ENCODE data around the gene ARHGAP42. TPM values are rescaled to one million over a fixed set of nuclear protein-coding genes. Genes with fewer than 3 reads are reported as not detected.

Gene ARHGAP42
- total RNA-seq, 1 donor from 2014 or later, result 21.6 TPM

- Mint-ChIP-seq H3K4me1 (peaks cover 7% of the 10 kb centered on the region), H3K36me3 (ENCODE audit: low read depth) (peaks cover 21% of the 10 kb centered on the region), H3K27me3 (ENCODE audit: low read depth) (no peaks in the 10 kb centered on the region), H3K4me3 (no peak overlapping the region), H3K9me3 (peaks cover 17% of the 10 kb centered on the region), H3K27ac (ENCODE audit: unreplicated experiment) (no peak overlapping the region)
- no peak for DNase-seq (ENCODE audit: low read depth, low spot score)
- TF ChIP-seq, protein P1, sequence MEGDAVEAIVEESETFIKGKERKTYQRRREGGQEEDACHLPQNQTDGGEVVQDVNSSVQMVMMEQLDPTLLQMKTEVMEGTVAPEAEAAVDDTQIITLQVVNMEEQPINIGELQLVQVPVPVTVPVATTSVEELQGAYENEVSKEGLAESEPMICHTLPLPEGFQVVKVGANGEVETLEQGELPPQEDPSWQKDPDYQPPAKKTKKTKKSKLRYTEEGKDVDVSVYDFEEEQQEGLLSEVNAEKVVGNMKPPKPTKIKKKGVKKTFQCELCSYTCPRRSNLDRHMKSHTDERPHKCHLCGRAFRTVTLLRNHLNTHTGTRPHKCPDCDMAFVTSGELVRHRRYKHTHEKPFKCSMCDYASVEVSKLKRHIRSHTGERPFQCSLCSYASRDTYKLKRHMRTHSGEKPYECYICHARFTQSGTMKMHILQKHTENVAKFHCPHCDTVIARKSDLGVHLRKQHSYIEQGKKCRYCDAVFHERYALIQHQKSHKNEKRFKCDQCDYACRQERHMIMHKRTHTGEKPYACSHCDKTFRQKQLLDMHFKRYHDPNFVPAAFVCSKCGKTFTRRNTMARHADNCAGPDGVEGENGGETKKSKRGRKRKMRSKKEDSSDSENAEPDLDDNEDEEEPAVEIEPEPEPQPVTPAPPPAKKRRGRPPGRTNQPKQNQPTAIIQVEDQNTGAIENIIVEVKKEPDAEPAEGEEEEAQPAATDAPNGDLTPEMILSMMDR (conservative IDR thresholded peaks at IDR 0.05), result no peak
Observed at GRCh38 chr11:100883830-100884229, 196.7 kb downstream of the ARHGAP42 start.

GRCh38 chr11:100887659-100888058 lies 200.6 kb downstream of the ARHGAP42 start:
- Mint-ChIP-seq H3K27ac (ENCODE audit: unreplicated experiment) (no peak overlapping the region), H3K27me3 (ENCODE audit: low read depth) (no peaks in the 10 kb centered on the region), H3K9me3 (no peaks in the 10 kb centered on the region), H3K4me3 (no peak overlapping the region), H3K36me3 (ENCODE audit: low read depth) (peaks cover under 1% of the 10 kb centered on the region), H3K4me1 (peaks cover 12% of the 10 kb centered on the region)
- TF ChIP-seq, protein P1 (conservative IDR thresholded peaks at IDR 0.05), result no peak
- DNase-seq (ENCODE audit: low read depth, low spot score), result no peak

GRCh38 chr11:100888836-100889235 lies 201.7 kb downstream of the ARHGAP42 start:
- no peak overlapping the region for H3K27ac Mint-ChIP-seq (ENCODE audit: unreplicated experiment)
- no peak for DNase-seq (ENCODE audit: low read depth, low spot score)
- H3K36me3 Mint-ChIP-seq (ENCODE audit: low read depth), result no peaks in the 10 kb centered on the region
- TF ChIP-seq, protein P1 (conservative IDR thresholded peaks at IDR 0.05), result no peak
- H3K4me1 Mint-ChIP-seq, result peaks cover 12% of the 10 kb centered on the region
- no peaks in the 10 kb centered on the region for H3K27me3 Mint-ChIP-seq (ENCODE audit: low read depth)
- no peaks in the 10 kb centered on the region for H3K9me3 Mint-ChIP-seq
- H3K4me3 Mint-ChIP-seq, result no peak overlapping the region

DNA sequence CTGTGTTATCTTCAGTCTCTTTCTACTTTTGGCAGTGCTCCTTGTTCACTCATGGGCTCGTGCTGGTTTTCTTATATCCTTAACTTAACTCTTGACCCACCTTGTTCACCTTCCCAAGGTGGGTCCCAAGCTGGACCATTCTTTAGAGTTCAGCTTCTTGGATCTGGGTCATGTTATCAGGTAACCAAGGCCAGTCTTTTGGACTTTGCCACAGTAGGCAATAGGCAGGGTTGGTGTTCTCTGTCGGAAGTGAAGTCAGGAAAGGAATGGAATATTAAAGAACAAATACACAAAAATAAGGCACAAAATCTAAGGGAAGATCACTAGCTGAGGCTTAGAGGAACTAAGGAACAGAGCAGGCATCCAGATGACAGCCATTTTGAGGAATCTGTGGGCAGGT lies 202.7 kb downstream of the ARHGAP42 start:
- no peak overlapping the region for H3K4me3 Mint-ChIP-seq

DNA sequence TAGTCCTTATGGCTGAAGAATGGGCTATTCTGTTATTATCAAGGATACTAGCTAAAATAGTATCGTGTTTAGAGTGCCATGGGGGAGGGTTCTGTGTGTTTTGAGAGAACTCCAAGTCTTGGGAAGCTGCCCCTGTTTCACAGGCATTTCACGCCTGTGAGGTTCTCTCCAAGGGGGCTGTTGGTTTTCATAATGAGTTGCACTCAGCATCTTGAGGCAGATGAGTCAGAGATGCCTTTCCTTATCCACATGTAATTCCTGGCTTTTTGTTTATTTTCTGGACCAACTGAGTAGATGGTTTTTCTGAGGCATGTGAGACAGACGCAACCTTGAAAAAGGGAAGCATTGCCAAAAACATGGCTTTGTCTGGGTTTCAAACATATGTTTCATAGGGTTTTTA lies 203.7 kb downstream of the ARHGAP42 start:
- Mint-ChIP-seq H3K9me3 (no peaks in the 10 kb centered on the region), H3K36me3 (ENCODE audit: low read depth) (no peaks in the 10 kb centered on the region), H3K4me3 (no peak overlapping the region), H3K27ac (ENCODE audit: unreplicated experiment) (no peak overlapping the region), H3K4me1 (peaks cover 12% of the 10 kb centered on the region), H3K27me3 (ENCODE audit: low read depth) (no peaks in the 10 kb centered on the region)
- TF ChIP-seq, protein P1 (conservative IDR thresholded peaks at IDR 0.05), result no peak
- DNase-seq (ENCODE audit: low read depth, low spot score), result no peak

More for the DNA sequence above, 202.7 kb downstream of the ARHGAP42 start:
- Mint-ChIP-seq H3K4me1 (peaks cover 12% of the 10 kb centered on the region), H3K36me3 (ENCODE audit: low read depth) (no peaks in the 10 kb centered on the region), H3K27ac (ENCODE audit: unreplicated experiment) (no peak overlapping the region), H3K9me3 (no peaks in the 10 kb centered on the region), H3K27me3 (ENCODE audit: low read depth) (no peaks in the 10 kb centered on the region)
- TF ChIP-seq, protein P1 (conservative IDR thresholded peaks at IDR 0.05), result no peak
- DNase-seq (ENCODE audit: low read depth, low spot score), result no peak

- Mint-ChIP-seq H3K9me3 (no peaks in the 10 kb centered on the region), H3K4me3 (no peak overlapping the region), H3K27me3 (ENCODE audit: low read depth) (no peaks in the 10 kb centered on the region), H3K36me3 (ENCODE audit: low read depth) (no peaks in the 10 kb centered on the region), H3K27ac (ENCODE audit: unreplicated experiment) (no peak overlapping the region), H3K4me1 (peaks cover 5% of the 10 kb centered on the region)
- no peak for DNase-seq (ENCODE audit: low read depth, low spot score)
- TF ChIP-seq, protein P1 (conservative IDR thresholded peaks at IDR 0.05), result no peak
Observed at GRCh38 chr11:100892886-100893285, 205.8 kb downstream of the ARHGAP42 start.
